GM12878 (cell line): ENCODE measurements around the gene CES3. TPM values are rescaled to one million over a fixed set of nuclear protein-coding genes. Genes with fewer than 3 reads are reported as not detected.

Experiments used
- CEBPZ ChIP-seq: fragments of 150-350 bp; IDR thresholded peaks from 2 replicates; pipeline ENCODE4 v1.6.1; 2016; ENCODE audit warnings: low read depth, low read length
- CTCF ChIP-seq, 3 experiments: IDR thresholded peaks in 2 of 3; conservative IDR thresholded peaks in 1 of 3; 2 replicates each; pipeline ENCODE4 v1.5.1; 2011; ENCODE audit warnings: low read depth in 3 of 3, low read length in 3 of 3, mild to moderate bottlenecking in 3 of 3, control low read depth in 2 of 3, moderate library complexity in 2 of 3, inconsistent platforms in 1 of 3, mixed read lengths in 1 of 3; ENCODE audit not compliant: control insufficient read depth in 2 of 3, insufficient read depth in 1 of 3; ENCODE audit errors: extremely low read depth in 1 of 3
- E2F8 ChIP-seq: fragments of 450-650 bp; IDR thresholded peaks from 2 replicates; pipeline ENCODE4 v1.6.1; 2018; ENCODE audit warnings: mild to moderate bottlenecking, low read depth, moderate library complexity; ENCODE audit not compliant: partially characterized antibody
- EED ChIP-seq: sonication (generic); IDR thresholded peaks from 2 replicates; pipeline ENCODE4 v1.6.1; 2016; ENCODE audit warnings: antibody characterized with exemption, low read depth
- ESRRA ChIP-seq: IDR thresholded peaks from 2 replicates; pipeline ENCODE4 v1.6.1; 2012; ENCODE audit warnings: mild to moderate bottlenecking, low read length, improper control_type of control experiment
- GABPA ChIP-seq: IDR thresholded peaks from 2 replicates; pipeline ENCODE4 v1.6.1; 2014; ENCODE audit warnings: antibody characterized with exemption, low read depth, mild to moderate bottlenecking, inconsistent platforms
- IRF5 ChIP-seq: fragments of 450-650 bp; IDR thresholded peaks from 2 replicates; pipeline ENCODE4 v1.6.1; 2017; ENCODE audit warnings: borderline replicate concordance
- NFIC ChIP-seq: IDR thresholded peaks from 2 replicates; pipeline ENCODE4 v1.6.1; 2012; ENCODE audit warnings: low read depth, mild to moderate bottlenecking, inconsistent platforms, low read length, moderate library complexity
- PAX5 ChIP-seq: IDR thresholded peaks from 2 replicates; pipeline ENCODE4 v1.6.1; 2011; ENCODE audit warnings: low read depth, low read length, borderline replicate concordance
- POLR2AphosphoS5 ChIP-seq: IDR thresholded peaks from 2 replicates; pipeline ENCODE4 v1.6.1; 2011; ENCODE audit warnings: mild to moderate bottlenecking, low read length, inconsistent platforms
- PRDM15 ChIP-seq: fragments of 450-650 bp; formaldehyde crosslinking; IDR thresholded peaks from 2 replicates; pipeline ENCODE4 v1.4.0; 2020; ENCODE audit warnings: mild to moderate bottlenecking, moderate library complexity
- SMARCA5 ChIP-seq: fragments of 450-650 bp; IDR thresholded peaks from 2 replicates; pipeline ENCODE4 v1.6.1; 2017; ENCODE audit warnings: mild to moderate bottlenecking
- ZNF384 ChIP-seq: IDR thresholded peaks from 2 replicates; pipeline ENCODE4 v1.6.1; 2012; ENCODE audit warnings: low read depth, mild to moderate bottlenecking, low read length, improper control_type of control experiment, borderline replicate concordance
- polyA plus RNA-seq, 11 experiments: library from polyadenylated mRNA; depleted of rRNA in 4 of 11; unstranded in 6 of 11; stranded (reverse) in 5 of 11; fragments of >200 nt; fragmentation: Nextera tagmentation in 4 of 11; fragmentation: Illumina TruSeq in 1 of 11; extraction: Ambion mirVana in 4 of 11; extraction: Trizol in 1 of 11; gene quantifications; 1 replicate in 1 of 11; 2 replicates in 10 of 11; pipeline versions ENCODE4 v1.2.1 to v1.2.3, GENCODE V29; 2011 to 2016; ENCODE audit warnings: inconsistent platforms in 2 of 11, missing spikeins in 2 of 11, low read depth in 1 of 11
- total RNA-seq, 4 experiments: library from RNA; depleted of rRNA in 3 of 4; stranded (reverse); fragments of >200 nt in 3 of 4; fragmentation: Illumina TruSeq in 1 of 4; extraction: Trizol in 1 of 4; gene quantifications; 2 replicates each; pipeline versions ENCODE4 v1.2.1 to v1.2.3, GENCODE V29; 2013 to 2021

CES3 gene
- total and polyA plus RNA-seq, 10 of the 15 experiments (the other 5 are each of a cell fraction or from before 2014, with no cell fraction given): 0.09 to 3.1 (median 0.76) TPM

- TF ChIP-seq E2F8 (no peak), IRF5 (no peak), EED (0 out of 2 replicates have a peak, but pooled peaks have one; percentile 19), ZNF384 (no peak), CTCF (IDR thresholded peaks at IDR 0.05 in 2 of 3, conservative IDR thresholded peaks at IDR 0.05 in 1 of 3; ENCODE audit: control insufficient read depth in 2 of 3, extremely low read depth in 1 of 3, insufficient read depth in 1 of 3, low read depth in 3 of 3, low read length in 3 of 3) (peak; percentile 74 to 94 (median 88); a peak in 5 of 6 replicates), PRDM15 (no peak), NFIC (no peak), POLR2AphosphoS5 (no peak), PAX5 (no peak), CEBPZ (no peak), GABPA (no peak), ESRRA (no peak), SMARCA5 (peak; percentile 56; the same call in 1 of the 2 replicates)
Measured at GRCh38 chr16:66947302-66948065, 13.6 kb upstream of the CES3 start (continued).
